ENCODE measurements around the gene HPS5. TPM values are rescaled to one million over a fixed set of nuclear protein-coding genes. Genes with fewer than 3 reads are reported as not detected.

The HPS5 gene
- total and polyA plus RNA-seq, 2 of the 13 experiments (the other 11 are each of a cell fraction or from before 2014, with no cell fraction given), result 6.6 to 25.5 TPM

- TF ChIP-seq ETV6 (CRISPR knock-in tag; conservative IDR thresholded peaks at IDR 0.05) (no peak), RCOR2 (CRISPR knock-in tag; IDR thresholded peaks at IDR 0.05) (peak; percentile 29; the same call in 1 of the 2 replicates), ZNF362 (CRISPR knock-in tag; IDR thresholded peaks at IDR 0.05; ENCODE audit: borderline replicate concordance) (no peak), PAXIP1 (CRISPR knock-in tag; conservative IDR thresholded peaks at IDR 0.05) (peak; percentile 86), PCBP2 (optimal IDR thresholded peaks at IDR 0.05; ENCODE audit: low read depth, low read length, poor library complexity, severe bottlenecking) (no peak), ZBTB20 (CRISPR knock-in tag; IDR thresholded peaks at IDR 0.05; ENCODE audit: borderline replicate concordance, low read depth) (no peak), MED13 (CRISPR knock-in tag; IDR thresholded peaks at IDR 0.05) (no peak), SMAD3 (CRISPR knock-in tag; IDR thresholded peaks at IDR 0.05) (no peak), AGO1 (IDR thresholded peaks at IDR 0.05; ENCODE audit: low read depth, low read length, poor library complexity, severe bottlenecking) (no peak), ELF1 (CRISPR knock-in tag; IDR thresholded peaks at IDR 0.05) (no peak), WIZ (CRISPR knock-in tag; IDR thresholded peaks at IDR 0.05) (no peak), ZNF788 (CRISPR knock-in tag; IDR thresholded peaks at IDR 0.05; ENCODE audit: borderline replicate concordance) (no peak), ZNF710 (CRISPR knock-in tag; IDR thresholded peaks at IDR 0.05; ENCODE audit: borderline replicate concordance) (peak; percentile 30; the same call in 1 of the 2 replicates), GFI1 (CRISPR knock-in tag; IDR thresholded peaks at IDR 0.05; ENCODE audit: borderline replicate concordance) (0 out of 2 replicates have a peak, but pooled peaks have one; percentile 31), TCF7 (IDR thresholded peaks at IDR 0.05; ENCODE audit: low read depth) (no peak; the same call in 1 of the 2 replicates), ZNF547 (CRISPR knock-in tag; IDR thresholded peaks at IDR 0.05) (no peak), HNF4A (CRISPR knock-in tag; IDR thresholded peaks at IDR 0.05) (peak; percentile 87), MTA3 (CRISPR knock-in tag; IDR thresholded peaks at IDR 0.05) (no peak), ZNF543 (CRISPR knock-in tag; IDR thresholded peaks at IDR 0.05) (no peak), ZFP90 (CRISPR knock-in tag; IDR thresholded peaks at IDR 0.05; ENCODE audit: borderline replicate concordance) (no peak), POGZ (CRISPR knock-in tag; IDR thresholded peaks at IDR 0.05) (peak; percentile 57; the same call in 1 of the 2 replicates)
- TF ChIP-seq, protein P1, sequence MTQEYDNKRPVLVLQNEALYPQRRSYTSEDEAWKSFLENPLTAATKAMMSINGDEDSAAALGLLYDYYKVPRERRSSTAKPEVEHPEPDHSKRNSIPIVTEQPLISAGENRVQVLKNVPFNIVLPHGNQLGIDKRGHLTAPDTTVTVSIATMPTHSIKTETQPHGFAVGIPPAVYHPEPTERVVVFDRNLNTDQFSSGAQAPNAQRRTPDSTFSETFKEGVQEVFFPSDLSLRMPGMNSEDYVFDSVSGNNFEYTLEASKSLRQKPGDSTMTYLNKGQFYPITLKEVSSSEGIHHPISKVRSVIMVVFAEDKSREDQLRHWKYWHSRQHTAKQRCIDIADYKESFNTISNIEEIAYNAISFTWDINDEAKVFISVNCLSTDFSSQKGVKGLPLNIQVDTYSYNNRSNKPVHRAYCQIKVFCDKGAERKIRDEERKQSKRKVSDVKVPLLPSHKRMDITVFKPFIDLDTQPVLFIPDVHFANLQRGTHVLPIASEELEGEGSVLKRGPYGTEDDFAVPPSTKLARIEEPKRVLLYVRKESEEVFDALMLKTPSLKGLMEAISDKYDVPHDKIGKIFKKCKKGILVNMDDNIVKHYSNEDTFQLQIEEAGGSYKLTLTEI (CRISPR knock-in tag; conservative IDR thresholded peaks at IDR 0.05), result no peak
Measured at GRCh38 chr11:18239655-18240054, 82.3 kb downstream of the HPS5 start (continued).
